ENCODE results near the gene MEIOB.
"Not testable (repeated sequence)": the region's sequence is repeated elsewhere in the genome, so short reads cannot be mapped to it uniquely, and the experiment has no call there.

The MEIOB gene

DNA sequence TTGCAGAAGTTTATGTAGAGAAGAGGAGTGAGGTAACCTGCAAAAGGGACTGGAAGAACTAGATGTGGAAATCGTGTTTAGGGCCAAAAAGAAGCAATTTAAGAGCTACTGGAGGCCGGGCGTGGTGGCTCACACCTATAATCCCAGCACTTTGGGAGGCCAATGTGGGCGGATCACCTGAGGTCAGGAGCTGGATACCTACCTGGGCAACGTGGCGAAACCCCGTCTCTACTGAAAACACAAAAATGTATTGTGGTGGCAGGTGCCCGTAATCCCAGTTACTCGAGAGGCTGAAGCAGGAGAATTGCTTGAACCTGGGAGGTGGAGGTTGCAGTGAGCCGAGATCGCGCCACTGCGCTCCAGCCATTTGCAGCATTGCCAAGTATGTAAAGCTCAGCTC, 4.1 kb upstream of the MEIOB start:
- not testable (repeated sequence) for DNase-seq

DNA sequence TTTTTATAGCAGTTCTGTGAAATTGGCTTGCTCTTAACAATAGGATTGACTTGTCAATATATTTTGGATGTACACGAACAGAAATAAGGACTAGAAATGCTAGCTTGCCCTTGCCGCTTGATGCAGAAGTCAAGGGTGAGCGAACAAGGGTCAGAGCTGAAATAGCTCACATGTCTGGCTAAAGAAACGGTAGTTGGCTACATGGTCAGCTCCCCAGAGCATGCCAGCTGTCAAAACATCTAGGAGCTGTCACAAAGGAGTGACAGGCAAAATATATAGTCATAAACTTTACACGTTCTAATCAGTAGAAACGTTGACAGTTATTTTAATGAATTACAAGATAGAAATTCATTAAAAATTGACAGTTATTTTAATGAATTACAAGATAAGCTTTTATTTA, 2.9 kb upstream of the MEIOB start:
- no peak for DNase-seq

DNA sequence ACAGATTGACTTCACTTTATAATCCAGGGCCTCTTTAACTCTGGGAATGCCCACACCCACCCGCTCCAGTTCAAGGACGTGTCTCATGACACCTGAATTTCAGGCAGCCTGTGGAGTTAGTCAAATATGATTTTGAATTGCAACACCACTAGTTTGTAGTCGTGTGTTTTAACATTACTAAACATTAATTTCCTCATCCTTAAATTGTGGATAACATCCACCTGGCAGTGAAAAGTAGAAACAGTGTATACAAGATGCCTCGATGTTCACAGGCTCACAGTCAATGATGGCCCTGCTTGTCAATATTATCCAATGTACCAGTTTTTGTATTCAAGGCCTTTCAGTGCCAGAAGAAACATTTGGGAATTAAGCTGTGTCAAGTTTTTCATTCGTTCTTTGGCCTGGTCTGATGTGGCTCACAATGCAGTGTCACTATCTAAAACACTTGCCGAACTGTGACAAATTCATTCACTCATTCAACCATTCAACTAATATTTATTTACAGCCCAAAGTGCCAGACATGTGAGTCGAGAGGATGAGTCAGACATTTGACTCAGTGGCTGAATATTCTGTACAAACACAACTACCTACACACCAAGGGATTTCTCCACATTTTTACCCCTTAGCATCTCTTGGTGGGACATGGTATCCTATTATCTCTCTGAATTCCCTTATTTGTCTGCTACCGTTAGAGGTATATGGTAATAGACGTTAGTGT, 1.4 kb downstream of the MEIOB start:
- no peak for DNase-seq

DNA sequence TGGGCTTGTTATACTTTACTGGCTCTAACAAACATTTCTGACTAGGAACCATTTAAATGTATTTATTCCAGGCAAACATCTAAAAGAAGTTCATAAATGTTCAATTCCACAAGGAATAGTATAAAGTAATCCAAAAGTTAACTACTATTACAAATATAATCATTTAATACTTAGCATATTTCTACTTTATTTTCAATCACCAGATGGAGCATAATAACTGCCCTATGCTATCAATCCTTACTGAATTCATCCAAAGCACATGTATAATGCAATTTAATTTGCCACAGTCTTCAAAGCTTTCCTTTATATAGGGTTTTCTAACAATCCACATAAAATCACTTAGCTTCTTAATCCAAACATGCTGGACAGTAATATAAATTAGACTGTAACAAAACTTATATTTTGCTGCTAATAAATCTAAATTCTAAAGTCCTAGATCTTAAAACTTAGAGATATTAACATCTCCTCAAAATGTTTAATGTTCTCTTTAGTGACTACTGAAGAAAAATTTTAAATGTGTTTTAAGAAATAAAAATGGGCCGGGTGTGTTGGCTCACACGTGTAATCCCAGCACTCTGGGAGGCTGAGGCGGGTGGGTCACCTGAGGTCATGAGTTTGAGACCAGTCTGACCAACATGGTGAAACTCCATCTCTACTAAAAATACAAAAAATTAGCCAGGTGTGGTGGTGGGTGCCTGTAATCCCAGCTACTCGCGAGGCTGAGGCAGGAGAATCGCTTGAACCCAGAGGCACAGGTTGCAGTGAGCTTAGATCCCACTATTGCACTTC, 5.9 kb downstream of the MEIOB start:
- DNase-seq, result no peak

DNA sequence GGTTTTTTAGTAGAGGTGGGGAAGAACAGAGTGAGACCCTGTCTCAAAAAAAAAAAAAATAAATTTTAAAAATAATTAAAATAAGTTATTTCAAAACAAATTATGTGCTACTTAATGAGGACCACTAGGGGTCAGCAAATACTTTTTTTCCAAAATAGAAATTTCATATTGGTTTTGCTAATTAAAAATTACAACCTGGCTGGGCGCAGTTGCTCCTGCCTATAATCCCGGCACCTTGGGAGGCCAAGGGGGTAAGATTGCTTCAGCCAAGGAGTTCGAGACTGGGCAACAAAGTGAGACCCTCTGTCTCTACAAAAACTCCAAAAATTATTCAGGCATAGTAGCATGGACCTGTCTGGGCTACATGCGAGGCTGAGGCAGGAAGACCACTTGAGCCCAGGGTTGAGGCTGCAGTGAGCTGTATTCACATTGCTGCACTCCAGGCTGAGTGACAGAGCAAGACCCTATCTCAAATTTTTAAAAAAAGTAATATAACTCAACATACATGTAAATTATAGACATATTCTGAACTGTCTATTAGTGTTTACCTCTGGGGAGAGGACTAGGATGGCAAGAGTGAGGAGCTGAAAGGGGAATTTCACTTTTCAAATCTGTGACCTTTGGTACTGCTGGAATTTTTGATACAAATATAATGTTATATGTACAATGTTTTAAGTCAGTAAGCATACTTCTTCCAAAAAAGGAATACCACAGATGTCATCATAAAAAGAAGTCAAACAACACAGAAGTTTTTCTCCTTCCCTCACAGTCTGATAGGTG, 8.1 kb downstream of the MEIOB start:
- DNase-seq, result no peak

DNA sequence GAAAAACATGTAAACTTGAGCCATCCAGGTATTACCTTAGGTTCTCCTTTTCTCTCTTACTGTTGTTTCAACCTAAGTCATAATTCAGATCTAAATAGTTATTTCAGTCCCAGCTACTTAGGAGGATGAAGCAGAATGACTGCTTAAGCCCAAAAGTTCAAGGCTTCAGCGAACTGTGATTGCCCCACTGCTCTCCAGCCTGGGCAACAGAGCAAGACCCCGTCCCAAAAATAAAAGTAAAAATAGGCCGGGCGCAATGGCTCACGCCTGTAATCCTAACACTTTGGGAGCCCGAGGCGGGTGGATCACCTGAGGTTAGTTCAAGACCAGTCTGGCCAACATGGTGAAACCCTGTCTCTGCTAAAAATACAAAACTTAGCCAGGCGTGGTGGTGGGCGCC, 9.6 kb downstream of the MEIOB start:
- no peak for DNase-seq

DNA sequence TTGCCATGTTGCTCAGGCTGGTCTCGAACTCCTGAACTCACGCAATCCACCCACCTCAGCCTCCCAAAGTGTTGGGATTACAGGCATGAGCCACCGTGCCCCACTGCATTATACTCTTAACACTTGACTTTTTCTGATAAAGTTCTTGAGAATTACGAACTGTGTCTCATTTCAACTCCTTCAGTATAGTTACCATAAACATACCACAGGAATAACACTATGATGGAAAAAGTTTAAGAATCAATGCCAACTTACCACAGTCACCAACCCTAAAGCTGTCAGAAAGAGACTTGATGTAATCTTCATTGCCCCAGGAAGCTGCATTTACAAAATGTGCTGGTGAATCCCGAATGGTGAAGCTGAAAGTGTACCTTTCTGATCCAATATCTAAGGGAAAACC, 10.2 kb downstream of the MEIOB start:
- no peak for DNase-seq

DNA sequence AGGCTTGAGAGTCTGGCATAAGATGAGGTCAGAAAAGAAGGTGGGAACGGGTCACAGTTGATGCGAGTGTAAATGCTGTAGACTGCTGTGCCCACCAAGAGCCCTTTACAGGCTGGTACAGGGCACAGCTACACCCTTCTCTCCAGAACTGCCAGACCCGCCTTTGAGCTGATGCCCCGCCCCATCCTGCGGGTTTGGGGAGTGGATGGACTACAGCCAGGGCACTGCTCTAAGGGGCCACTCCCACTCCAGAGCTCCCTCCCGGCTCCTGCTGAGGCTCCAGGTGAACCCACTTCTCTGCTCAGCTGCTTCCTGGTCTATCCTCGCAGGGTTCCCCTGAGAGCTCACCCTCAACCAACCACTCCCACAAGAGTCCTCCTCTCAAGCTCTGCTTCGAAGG, 12.3 kb downstream of the MEIOB start:
- no peak for DNase-seq

DNA sequence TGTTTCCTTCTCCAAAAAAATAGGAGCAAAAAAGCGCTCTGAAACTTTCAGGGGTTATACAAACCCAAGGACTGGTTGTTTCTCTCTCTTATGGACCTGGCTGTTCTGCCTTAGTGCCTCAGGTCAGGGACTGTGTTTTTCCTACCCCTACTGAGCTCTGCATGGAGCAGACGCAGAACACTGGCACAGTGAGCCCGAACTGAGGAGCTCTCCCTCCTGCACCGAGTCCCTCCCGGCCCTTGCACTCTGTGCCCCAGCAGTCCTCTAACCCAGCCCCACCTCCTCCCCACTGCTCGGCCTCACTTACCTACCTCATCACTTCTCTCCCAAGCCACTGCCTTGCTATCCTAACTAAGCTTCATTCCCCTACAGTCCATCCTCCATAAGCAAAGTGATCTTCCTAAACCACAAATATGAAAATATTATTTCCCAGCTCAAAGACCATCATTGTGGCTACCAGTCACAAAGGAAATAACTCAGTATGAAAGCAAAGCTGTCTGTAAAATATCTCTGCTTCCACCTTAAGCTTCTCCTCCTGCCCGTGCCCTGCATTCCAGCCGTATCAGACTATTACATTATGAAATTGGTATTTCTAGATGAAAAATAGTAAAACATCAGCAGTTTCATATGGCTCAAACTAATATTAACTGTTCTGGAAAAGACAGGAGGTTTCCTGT, 13.6 kb downstream of the MEIOB start:
- no peak for DNase-seq

DNA sequence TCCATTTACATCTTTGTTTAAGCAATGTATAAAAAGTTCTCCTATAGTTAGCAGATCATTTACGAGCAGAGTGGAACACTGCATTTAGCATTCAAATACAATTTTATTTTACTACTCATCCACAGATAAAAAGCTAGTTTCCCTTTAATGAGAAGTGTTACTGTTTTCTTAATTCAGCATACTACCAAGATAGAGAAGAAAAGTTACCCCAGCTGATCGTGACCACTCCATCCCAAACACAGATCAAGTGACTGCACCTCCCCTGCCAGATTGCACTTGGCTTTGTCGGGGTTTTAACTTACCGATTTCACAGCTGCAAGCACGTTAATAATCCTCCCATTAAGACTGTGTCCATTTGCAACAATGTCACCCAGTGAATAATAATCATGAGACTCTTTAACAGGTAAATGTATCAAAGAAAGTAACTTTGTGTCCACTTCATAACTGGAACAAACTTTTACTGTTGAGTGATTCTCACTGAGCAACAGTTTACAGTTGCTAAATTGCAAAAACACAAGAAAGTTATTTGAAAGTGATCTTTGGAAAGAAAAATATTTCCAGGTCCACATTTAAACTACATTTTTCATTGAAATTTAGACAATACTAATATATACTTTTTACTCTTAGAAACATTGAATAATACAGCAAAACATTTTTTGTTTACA, 14.4 kb downstream of the MEIOB start:
- no peak for DNase-seq

DNA sequence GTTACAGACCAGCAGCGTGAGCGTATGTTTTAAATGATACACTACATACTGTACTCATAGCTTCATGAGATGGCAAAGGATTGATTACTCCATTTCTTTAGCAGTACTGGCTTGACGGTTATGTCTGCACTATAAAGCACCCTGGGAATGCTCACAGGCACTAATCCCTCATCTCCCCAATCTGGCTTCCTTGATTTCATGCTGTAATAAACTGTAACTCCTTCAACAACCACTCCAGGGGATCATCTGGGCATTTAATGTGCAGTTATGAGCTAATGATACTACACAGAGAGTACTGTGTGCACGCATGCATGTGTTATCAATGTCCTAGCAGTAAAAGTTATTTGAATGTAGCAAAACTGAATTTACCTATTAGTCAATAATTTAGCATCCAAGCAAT, 20.2 kb downstream of the MEIOB start:
- DNase-seq, result no peak

DNA sequence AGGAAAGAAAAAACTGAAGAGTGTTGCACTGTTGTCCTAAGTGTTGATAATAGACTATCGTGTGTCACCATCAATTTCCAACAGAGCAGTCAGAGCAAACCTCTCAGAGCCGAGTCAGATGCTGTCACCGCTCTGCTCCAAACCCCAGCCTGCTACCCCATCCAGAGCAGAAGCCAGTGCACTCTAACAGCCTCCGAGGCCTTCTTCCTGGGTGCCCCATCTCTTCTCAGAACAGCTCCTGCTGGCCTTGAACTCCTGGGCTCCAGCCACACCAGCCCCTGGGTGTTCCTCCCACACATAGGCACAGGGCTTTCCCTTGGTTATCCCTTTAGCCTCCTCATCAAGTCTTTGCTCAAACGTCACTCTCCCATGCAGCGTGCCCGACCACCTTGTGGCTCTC, 21.0 kb downstream of the MEIOB start:
- DNase-seq, result no peak

DNA sequence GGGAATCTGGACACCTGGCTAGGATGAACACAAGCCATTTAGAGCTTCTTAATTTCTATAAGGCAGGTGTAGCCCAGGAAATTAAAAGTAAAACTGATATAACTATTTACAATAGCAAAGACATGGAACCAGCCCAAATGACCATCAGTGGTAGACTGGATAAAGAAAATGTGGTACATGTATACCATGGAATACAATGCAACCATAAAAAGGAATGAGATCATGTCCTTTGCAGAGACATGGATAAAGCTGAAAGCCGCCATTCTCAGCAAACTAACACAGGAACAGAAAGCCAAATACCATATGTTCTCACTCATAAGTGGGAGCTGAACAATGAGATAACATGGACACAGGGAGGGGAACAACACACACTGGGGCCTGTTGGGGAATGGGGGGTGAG, 25.5 kb downstream of the MEIOB start:
- DNase-seq, result no peak

DNA sequence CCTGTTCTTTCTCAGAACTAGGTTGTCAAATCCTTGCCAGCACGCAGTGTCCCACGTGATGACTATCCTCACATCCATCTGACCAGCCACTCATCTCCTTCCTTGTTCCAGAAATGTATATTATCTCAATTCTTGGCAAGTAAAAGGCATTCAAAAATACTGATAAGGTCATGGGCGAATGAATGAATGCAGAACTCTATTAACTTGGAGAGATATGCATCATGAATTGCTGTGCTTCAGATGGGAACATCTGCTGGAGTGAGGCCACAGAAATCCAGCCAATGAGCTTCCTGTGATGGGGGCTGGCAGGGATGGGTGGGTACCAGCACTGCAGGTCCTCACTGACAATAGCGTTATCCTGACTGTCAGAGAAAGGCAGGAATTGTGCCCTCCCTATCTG, 26.0 kb downstream of the MEIOB start:
- DNase-seq, result no peak

DNA sequence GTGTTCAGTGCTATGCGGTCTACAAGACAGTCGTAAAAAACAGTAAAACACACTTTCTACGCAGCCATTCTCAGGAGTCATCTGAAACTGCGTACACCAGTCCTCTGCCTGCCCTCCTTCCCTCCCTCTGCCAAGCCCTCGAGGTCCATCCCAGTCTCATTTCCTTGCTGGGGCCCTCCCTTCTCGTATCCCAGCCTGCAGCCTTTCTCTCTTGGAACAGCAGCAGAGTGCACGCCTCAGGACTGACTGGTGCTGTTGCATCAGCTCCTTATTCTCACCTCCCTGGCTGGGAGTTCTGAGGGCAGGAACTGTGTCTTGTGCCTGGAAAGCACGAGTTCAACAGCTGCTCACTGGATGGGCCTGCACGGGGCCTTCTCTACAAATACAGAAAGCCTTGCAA, 32.4 kb downstream of the MEIOB start:
- no peak for DNase-seq

DNA sequence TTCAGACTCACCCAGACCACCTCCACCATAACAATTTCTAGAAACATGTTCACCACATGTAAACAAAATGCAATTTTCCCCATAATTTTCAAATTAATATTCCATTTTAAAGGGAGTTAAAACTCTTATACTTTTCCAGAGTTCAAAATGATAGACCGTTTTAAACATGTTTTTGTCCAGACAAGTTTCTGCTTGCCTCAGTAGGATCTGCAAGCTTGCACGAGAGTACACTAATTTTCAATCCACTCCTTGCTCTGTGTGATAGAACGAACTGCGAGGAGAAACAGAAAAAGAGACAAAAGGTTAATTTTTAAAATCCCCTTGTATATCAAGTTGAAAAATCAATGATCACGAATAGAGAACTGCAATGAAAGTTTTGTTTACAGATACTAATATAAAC, 37.9 kb downstream of the MEIOB start:
- DNase-seq, result no peak

DNA sequence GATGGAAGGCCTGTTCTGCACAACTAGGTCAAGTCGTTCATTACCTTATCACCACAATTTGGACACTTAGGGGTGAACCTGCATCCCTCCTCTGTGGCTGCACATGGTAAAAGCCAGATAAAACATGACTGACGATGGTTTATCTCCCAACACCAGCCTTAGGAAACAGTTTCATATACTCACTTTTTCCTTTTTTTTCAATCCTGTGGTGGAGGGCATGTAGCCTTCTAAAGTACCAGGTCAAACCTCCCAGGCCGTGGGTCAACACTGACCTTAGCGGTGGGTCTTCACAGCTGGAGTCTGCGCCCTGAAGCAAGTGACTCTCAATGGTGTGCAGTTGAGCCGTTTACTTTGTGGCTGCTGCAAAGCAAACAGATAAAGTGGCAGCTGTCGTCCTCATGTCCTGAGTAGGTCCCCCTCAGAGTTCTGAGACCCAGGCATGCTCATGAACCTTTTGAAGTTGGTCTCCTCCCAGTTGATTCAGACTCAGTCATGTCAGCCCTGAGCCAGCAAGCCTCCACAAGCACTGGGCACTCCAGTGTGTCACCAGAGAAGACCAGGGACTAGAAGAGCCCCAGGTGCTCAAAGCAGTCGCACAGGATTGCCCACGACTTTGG, 39.0 kb downstream of the MEIOB start:
- no peak for DNase-seq

DNA sequence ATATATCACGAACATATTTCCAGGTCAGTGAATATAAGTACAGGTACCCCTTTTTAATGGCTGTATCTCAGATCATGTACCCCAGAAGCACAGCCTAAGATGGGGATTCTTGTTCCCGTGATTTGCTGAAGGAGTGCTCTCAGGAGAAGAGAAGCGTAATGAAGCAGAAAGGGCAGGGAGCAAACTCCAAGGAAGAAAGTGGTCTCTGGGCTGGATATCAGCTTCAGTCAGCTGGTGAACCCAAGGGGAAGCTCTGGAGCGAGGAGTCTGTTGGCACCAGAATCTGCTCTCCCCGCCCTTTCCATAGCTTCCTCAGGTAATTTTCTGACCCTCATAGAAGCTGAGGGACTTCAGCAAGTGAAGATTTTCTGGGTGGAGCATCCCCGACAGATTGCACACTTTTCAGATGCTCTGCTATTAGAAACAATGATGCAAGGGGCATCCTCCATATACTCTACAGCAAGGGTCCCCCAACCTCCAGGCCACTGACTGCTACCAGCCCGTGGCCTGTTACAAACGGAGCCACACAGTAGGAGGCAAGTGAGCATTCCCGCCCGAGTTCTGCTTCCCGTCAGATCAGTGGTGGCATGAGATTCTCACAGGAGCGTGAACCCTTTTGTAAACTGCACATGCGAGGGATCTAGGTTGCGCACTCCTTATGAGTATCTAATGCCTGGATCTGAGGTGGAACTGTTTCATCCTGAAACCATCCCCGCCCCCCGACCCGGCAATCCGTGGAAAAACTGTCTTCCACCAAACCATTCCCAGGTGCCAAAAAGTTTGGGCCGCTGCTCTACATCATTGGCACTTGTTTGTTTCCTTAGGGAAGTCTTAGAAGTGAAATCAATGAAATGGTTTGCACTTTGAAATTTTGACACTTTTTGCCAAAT, 40.5 kb downstream of the MEIOB start:
- no peak for DNase-seq

DNA sequence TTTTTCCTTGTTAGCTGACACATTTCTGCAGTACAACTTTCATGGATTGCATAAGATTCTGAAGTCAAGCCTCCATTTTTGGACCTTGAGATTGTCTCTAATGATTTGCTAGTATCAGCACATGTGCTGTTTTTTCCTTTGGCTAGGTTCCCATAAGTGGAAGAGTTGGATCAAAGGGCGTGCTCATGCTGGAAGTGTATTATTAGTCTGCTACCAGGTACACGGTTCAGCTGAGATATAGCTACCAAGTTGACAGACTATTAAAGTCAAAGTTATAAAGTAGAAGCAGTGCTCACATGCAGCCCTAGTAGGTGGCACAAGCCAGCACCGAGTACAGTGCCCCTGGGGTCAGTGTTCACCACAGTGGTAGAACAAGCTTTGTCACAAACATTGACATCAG, 41.8 kb downstream of the MEIOB start:
- DNase-seq, result no peak

DNA sequence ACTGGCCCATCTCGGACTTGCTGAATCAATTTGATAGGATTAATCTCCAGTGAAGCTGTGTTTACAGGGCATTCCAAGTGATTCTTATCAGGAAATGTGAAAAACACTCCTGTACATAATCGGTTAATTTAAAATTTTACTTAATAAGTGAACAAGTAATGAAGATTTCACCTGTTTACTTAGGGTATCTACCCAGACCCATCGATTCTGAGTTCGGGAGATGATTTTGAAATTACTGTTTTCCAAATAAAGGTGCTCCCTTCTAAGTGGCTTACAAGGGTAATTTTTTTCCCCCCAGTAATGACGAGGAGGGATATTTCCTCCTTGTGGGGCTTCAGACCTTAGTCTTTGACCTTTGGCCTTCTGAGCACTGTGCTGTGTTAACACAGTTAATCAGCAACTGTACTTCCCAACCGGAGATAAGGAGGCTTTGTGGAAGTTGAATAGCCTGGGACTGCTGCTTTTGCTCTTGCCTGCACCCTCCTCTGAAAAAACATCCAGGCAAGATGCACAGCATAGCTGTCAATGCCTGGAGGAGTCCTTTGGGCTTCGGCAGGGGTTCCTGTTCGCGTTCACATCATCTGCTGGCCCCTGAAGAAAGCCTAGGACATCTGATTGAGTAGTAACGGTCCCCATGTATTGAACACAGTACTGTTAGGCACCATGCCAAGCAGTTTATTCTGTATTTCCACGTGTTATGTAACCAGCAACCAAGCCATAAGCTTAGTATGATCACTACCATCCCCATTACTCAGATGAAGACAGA, 43.1 kb downstream of the MEIOB start:
- no peak for DNase-seq

Data from activated CD4-positive, CD25-positive, alpha-beta regulatory T cell treated with anti-CD3 and anti-CD28 coated beads, Interleukin-2, amount 50 U/mL, for 72 hours (primary cell).